Measurements from ENCODE around the gene RGPD5. TPM values are rescaled to one million over a fixed set of nuclear protein-coding genes. Genes with fewer than 3 reads are reported as not detected.
"Not testable (repeated sequence)": the region's sequence is repeated elsewhere in the genome, so short reads cannot be mapped to it uniquely, and the experiment has no call there.

The RGPD5 gene
- total RNA-seq, 1 experiment from 2014 or later = 35.4 TPM

- intact Hi-C loops (cut with micrococcal nuclease; ENCODE audit: unreplicated experiment); H3K4me2 ChIP-seq; DNase-seq; H3K79me2 ChIP-seq (ENCODE audit: low read depth); H3K27ac ChIP-seq; BruUV-seq (replicated peaks); H3K36me3 ChIP-seq (ENCODE audit: low read depth); H4K20me1 ChIP-seq (ENCODE audit: insufficient read depth); POLR2A ChIA-PET (ENCODE audit: unreplicated experiment); CTCF ChIA-PET; H3K4me1 ChIP-seq (replicated peaks; ENCODE audit: insufficient read depth); H3F3A ChIP-seq (ENCODE audit: insufficient read depth, low read depth); H3K9me3 ChIP-seq (ENCODE audit: insufficient read depth, low read depth); H2AFZ ChIP-seq; H3K4me3 ChIP-seq; H3K27me3 ChIP-seq (ENCODE audit: insufficient read depth, low read depth); H3K9me2 ChIP-seq (ENCODE audit: insufficient read depth): not testable (repeated sequence)
These were observed 101.2 kb downstream of the RGPD5 start for GRCh38 chr2:109895090-109895869.

GRCh38 chr2:109896212-109896611 is 102.1 kb downstream of the RGPD5 start:
- POLR2A ChIA-PET (ENCODE audit: unreplicated experiment); H2AFZ ChIP-seq; H3F3A ChIP-seq (ENCODE audit: insufficient read depth, low read depth); H4K20me1 ChIP-seq (ENCODE audit: insufficient read depth); H3K27me3 ChIP-seq (ENCODE audit: insufficient read depth, low read depth); H3K27ac ChIP-seq; H3K4me2 ChIP-seq; H3K4me1 ChIP-seq (replicated peaks; ENCODE audit: insufficient read depth); H3K79me2 ChIP-seq (ENCODE audit: low read depth); BruUV-seq (replicated peaks); intact Hi-C loops (cut with micrococcal nuclease; ENCODE audit: unreplicated experiment); H3K9me2 ChIP-seq (ENCODE audit: insufficient read depth); H3K4me3 ChIP-seq; H3K9me3 ChIP-seq (ENCODE audit: insufficient read depth, low read depth); CTCF ChIA-PET; DNase-seq; H3K36me3 ChIP-seq (ENCODE audit: low read depth): not testable (repeated sequence)

DNA sequence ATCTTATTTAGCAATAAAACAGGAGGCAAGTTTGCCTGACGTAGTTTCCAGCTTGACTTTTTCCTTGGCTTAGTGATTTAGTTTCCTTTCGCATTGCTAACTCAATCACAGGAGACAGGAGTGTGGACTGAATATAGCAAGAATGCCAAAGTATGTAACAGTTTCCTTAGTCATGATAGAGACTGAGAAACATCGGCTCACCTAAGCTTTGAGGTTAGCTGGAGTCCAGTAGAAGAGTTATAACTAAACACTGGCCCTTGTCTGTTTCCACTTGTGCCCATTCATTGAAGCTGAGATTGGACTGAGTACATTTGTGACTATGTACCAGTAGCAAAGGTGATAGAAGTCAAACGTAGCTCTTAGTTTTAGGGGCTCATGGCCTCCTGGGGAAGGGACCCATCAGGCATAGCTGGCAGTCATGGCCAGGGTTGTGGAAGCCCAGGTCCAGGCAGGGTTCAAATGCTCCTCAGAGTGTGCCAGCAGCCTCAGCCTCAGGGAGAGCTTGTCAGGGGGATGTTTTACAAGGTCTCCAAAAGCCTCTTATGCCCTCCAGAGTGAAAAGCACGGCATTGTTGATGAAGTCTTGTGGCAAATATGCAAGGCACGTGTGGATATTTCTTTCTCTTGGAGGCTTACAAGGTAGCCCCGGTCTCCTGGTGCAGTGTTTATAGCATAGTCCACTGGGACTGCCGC is 103.8 kb downstream of the RGPD5 start:
- H3K9me3 ChIP-seq (ENCODE audit: insufficient read depth, low read depth); H3K36me3 ChIP-seq (ENCODE audit: low read depth); H3K9me2 ChIP-seq (ENCODE audit: insufficient read depth); H3F3A ChIP-seq (ENCODE audit: insufficient read depth, low read depth); H3K4me3 ChIP-seq; BruUV-seq (replicated peaks); CTCF ChIA-PET; H3K79me2 ChIP-seq (ENCODE audit: low read depth); H3K27ac ChIP-seq; H3K4me1 ChIP-seq (replicated peaks; ENCODE audit: insufficient read depth); H3K27me3 ChIP-seq (ENCODE audit: insufficient read depth, low read depth); H4K20me1 ChIP-seq (ENCODE audit: insufficient read depth); DNase-seq; H2AFZ ChIP-seq; intact Hi-C loops (cut with micrococcal nuclease; ENCODE audit: unreplicated experiment); H3K4me2 ChIP-seq; POLR2A ChIA-PET (ENCODE audit: unreplicated experiment): not testable (repeated sequence)

- H3K36me3 ChIP-seq (ENCODE audit: low read depth); H3K4me2 ChIP-seq; H2AFZ ChIP-seq; H4K20me1 ChIP-seq (ENCODE audit: insufficient read depth); H3F3A ChIP-seq (ENCODE audit: insufficient read depth, low read depth); H3K27me3 ChIP-seq (ENCODE audit: insufficient read depth, low read depth); CTCF ChIA-PET; intact Hi-C loops (cut with micrococcal nuclease; ENCODE audit: unreplicated experiment); H3K4me1 ChIP-seq (replicated peaks; ENCODE audit: insufficient read depth); DNase-seq; H3K79me2 ChIP-seq (ENCODE audit: low read depth); BruUV-seq (replicated peaks); H3K9me2 ChIP-seq (ENCODE audit: insufficient read depth); POLR2A ChIA-PET (ENCODE audit: unreplicated experiment); H3K27ac ChIP-seq; H3K9me3 ChIP-seq (ENCODE audit: insufficient read depth, low read depth); H3K4me3 ChIP-seq: not testable (repeated sequence)
These were observed 104.6 kb downstream of the RGPD5 start, which contains the start of gene LIMS3 for GRCh38 chr2:109898462-109899336. Gene LIMS3, plus strand, starts transcription at chr2:109898688. Its CDS starts 41 bp downstream, at chr2:109898729.

DNA sequence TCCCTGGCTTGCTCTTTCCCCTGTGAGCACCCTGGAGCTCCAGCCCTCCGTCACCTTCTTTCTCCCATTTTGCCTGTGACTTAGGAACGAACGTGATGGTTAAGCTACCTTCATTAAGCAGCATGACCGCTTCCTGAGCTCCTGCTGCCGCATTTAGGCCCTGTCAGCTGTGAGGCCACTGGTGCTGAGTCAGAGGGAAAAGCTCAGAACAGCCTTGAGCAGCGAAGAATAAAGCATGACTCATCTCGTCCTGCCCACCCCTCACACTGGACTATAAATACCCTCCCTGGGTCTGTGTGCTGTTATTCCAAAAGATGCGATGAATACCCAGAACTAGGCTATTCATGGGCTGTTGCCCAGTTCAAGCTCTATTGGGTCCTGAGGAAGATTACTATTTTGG is 111.7 kb downstream of the RGPD5 start:
- POLR2A ChIA-PET (ENCODE audit: unreplicated experiment); H3K9me3 ChIP-seq (ENCODE audit: insufficient read depth, low read depth); BruUV-seq (replicated peaks); H3K4me1 ChIP-seq (replicated peaks; ENCODE audit: insufficient read depth); H3K27ac ChIP-seq; H3K79me2 ChIP-seq (ENCODE audit: low read depth); H3K4me3 ChIP-seq; intact Hi-C loops (cut with micrococcal nuclease; ENCODE audit: unreplicated experiment); DNase-seq; CTCF ChIA-PET; H3K4me2 ChIP-seq; H3K36me3 ChIP-seq (ENCODE audit: low read depth); H2AFZ ChIP-seq; H3K9me2 ChIP-seq (ENCODE audit: insufficient read depth); H4K20me1 ChIP-seq (ENCODE audit: insufficient read depth); H3K27me3 ChIP-seq (ENCODE audit: insufficient read depth, low read depth); H3F3A ChIP-seq (ENCODE audit: insufficient read depth, low read depth): not testable (repeated sequence)

Other genes starting within 250 kb of the RGPD5 start
- gene SEPTIN10, start 180.3 kb upstream of the RGPD5 start, total RNA-seq (2021) = 112 and 119 TPM in 2 replicates
- 12.8 and 14.3 TPM in 2 replicates for gene SOWAHC, start 179.9 kb upstream of the RGPD5 start, total RNA-seq (2021)
- gene LIMS3, start 104.4 kb downstream of the RGPD5 start, total RNA-seq (2021) = 1.4 and 2.3 TPM in 2 replicates